HEK293 (cell line): ENCODE results near the gene TNFRSF1A.

Experiments used
- CTCF ChIA-PET: fragments of 350-600 bp; formaldehyde crosslinking; extraction: SDS; loops from one replicate; lab custom pipeline; 2021; ENCODE audit warnings: antibody characterized with exemption; lab: Yijun Ruan, JAX
- POLR2A ChIA-PET: fragments of 300-600 bp; formaldehyde crosslinking; extraction: SDS; loops from one replicate; lab custom pipeline; 2020; ENCODE audit warnings: antibody characterized with exemption, inconsistent platforms; lab: Yijun Ruan, JAX
- H3K27ac ChIP-seq: fragments of 200-500 bp; sonication (Bioruptor generic); 2 replicates; pipeline ENCODE4 v1.5.1; 2014; ENCODE audit warnings: low read depth, low read length, control low read depth, inconsistent platforms; ENCODE audit errors: extremely low read depth
- H3K36me3 ChIP-seq, 2 experiments: fragments of 200-500 bp in 1 of 2; sonication (Bioruptor generic) in 1 of 2; 1 replicate in 1 of 2; 2 replicates in 1 of 2; pipeline ENCODE4 v1.5.1; 2014 to 2017; ENCODE audit warnings: inconsistent platforms in 2 of 2, low read length in 2 of 2; ENCODE audit not compliant: control insufficient read depth in 2 of 2, insufficient read depth in 1 of 2
- H3K4me1 ChIP-seq: fragments of 200-500 bp; sonication (Bioruptor generic); 2 replicates; pipeline ENCODE4 v1.5.1; 2014; ENCODE audit warnings: mild to moderate bottlenecking, low read length, inconsistent platforms; ENCODE audit not compliant: control insufficient read depth, insufficient read depth
- H3K4me3 ChIP-seq: 2 replicates; pipeline ENCODE4 v1.5.1; 2011; ENCODE audit warnings: low read depth, mild to moderate bottlenecking, control low read depth, low read length, moderate library complexity
- H3K9me3 ChIP-seq: fragments of 200-500 bp; sonication (Bioruptor generic); 2 replicates; pipeline ENCODE4 v1.5.1; 2014; ENCODE audit warnings: low read depth, low read length, inconsistent platforms; ENCODE audit not compliant: control insufficient read depth, insufficient read depth
- AEBP2 ChIP-seq: fragments of 450-650 bp; formaldehyde crosslinking; IDR thresholded peaks from 2 replicates; pipeline ENCODE4 v1.5.1; 2016; ENCODE audit warnings: missing biosample characterization, missing genetic modification characterization, borderline replicate concordance
- ZBTB1 ChIP-seq: fragments of 450-650 bp; formaldehyde crosslinking; IDR thresholded peaks from 2 replicates; pipeline ENCODE4 v1.5.1; 2016; ENCODE audit warnings: missing biosample characterization, missing genetic modification characterization
- ZBTB10 ChIP-seq: fragments of 450-650 bp; formaldehyde crosslinking; IDR thresholded peaks from 2 replicates; pipeline ENCODE4 v1.5.1; 2016; ENCODE audit warnings: missing biosample characterization, missing genetic modification characterization
- ZBTB11 ChIP-seq: fragments of 450-650 bp; formaldehyde crosslinking; conservative IDR thresholded peaks from 2 replicates; pipeline ENCODE4 v1.5.1; 2016; ENCODE audit warnings: low read depth, missing biosample characterization, missing genetic modification characterization
- ZBTB48 ChIP-seq: fragments of 450-650 bp; formaldehyde crosslinking; IDR thresholded peaks from 2 replicates; pipeline ENCODE4 v1.5.1; 2016; ENCODE audit warnings: missing biosample characterization, missing genetic modification characterization
- ZFP41 ChIP-seq: fragments of 450-650 bp; formaldehyde crosslinking; IDR thresholded peaks from 2 replicates; pipeline ENCODE4 v1.5.1; 2016; ENCODE audit warnings: missing biosample characterization, missing genetic modification characterization, borderline replicate concordance
- ZIC2 ChIP-seq: fragments of 450-650 bp; formaldehyde crosslinking; IDR thresholded peaks from 2 replicates; pipeline ENCODE4 v1.5.1; 2016; ENCODE audit warnings: missing biosample characterization, missing genetic modification characterization
- ZNF121 ChIP-seq: fragments of 450-650 bp; formaldehyde crosslinking; IDR thresholded peaks from 2 replicates; pipeline ENCODE4 v1.5.1; 2016; ENCODE audit warnings: missing biosample characterization, missing genetic modification characterization
- ZNF133 ChIP-seq: fragments of 450-650 bp; formaldehyde crosslinking; IDR thresholded peaks from 2 replicates; pipeline ENCODE4 v1.5.1; 2016; ENCODE audit warnings: missing biosample characterization, missing genetic modification characterization
- ZNF169 ChIP-seq: fragments of 450-650 bp; formaldehyde crosslinking; IDR thresholded peaks from 2 replicates; pipeline ENCODE4 v1.5.1; 2016; ENCODE audit warnings: missing biosample characterization, missing genetic modification characterization
- ZNF2 ChIP-seq: fragments of 450-650 bp; formaldehyde crosslinking; IDR thresholded peaks from 2 replicates; pipeline ENCODE4 v1.5.1; 2016; ENCODE audit warnings: missing biosample characterization, missing genetic modification characterization
- ZNF311 ChIP-seq: fragments of 450-650 bp; formaldehyde crosslinking; IDR thresholded peaks from 2 replicates; pipeline ENCODE4 v1.5.1; 2017; ENCODE audit warnings: missing biosample characterization, missing genetic modification characterization, borderline replicate concordance
- ZNF350 ChIP-seq: fragments of 450-650 bp; formaldehyde crosslinking; IDR thresholded peaks from 2 replicates; pipeline ENCODE4 v1.5.0; 2017; ENCODE audit warnings: missing biosample characterization, mild to moderate bottlenecking, missing genetic modification characterization
- ZNF488 ChIP-seq: fragments of 450-650 bp; formaldehyde crosslinking; IDR thresholded peaks from 2 replicates; pipeline ENCODE4 v1.5.1; 2016; ENCODE audit warnings: missing biosample characterization, missing genetic modification characterization
- ZNF664 ChIP-seq: fragments of 450-650 bp; formaldehyde crosslinking; IDR thresholded peaks from 2 replicates; pipeline ENCODE4 v1.5.1; 2016; ENCODE audit warnings: missing biosample characterization, missing genetic modification characterization
- ZNF830 ChIP-seq: fragments of 450-650 bp; IDR thresholded peaks from 2 replicates; pipeline ENCODE4 v1.5.0; 2018; ENCODE audit warnings: missing biosample characterization, missing genetic modification characterization, low read depth, mild to moderate bottlenecking, moderate library complexity

The TNFRSF1A gene

GRCh38 chr12:6307529-6307928 is 34.3 kb downstream of the TNFRSF1A start:
- TF ChIP-seq ZBTB48 (tag by site-specific recombination) (no peak), ZNF664 (tag by site-specific recombination) (no peak), ZNF350 (no peak), ZNF169 (no peak), ZNF121 (tag by site-specific recombination) (no peak), ZNF830 (tag by site-specific recombination) (no peak), ZNF311 (tag by site-specific recombination) (no peak)
- no peaks in the 10 kb centered on the region for H3K36me3 ChIP-seq
- no peak overlapping the region for H3K27ac ChIP-seq
- H3K9me3 ChIP-seq = no peaks in the 10 kb centered on the region
- POLR2A ChIA-PET = interaction anchor here (1.9 kb wide), 1 partner anchor 227 kb away, joined by 6 read pairs; the partner anchor contains the start of gene GAPDH
- no peaks in the 10 kb centered on the region for H3K4me1 ChIP-seq
- no peak overlapping the region for H3K4me3 ChIP-seq
- CTCF ChIA-PET = interaction anchor here (0.6 to 0.9 kb wide), 5 partner anchors 13 to 228 kb away, joined by 3 to 5 read pairs (median 3); no protein-coding TSS in a partner anchor

GRCh38 chr12:6306599-6307220 is 35.2 kb downstream of the TNFRSF1A start:
- no peaks in the 10 kb centered on the region for H3K4me1 ChIP-seq
- no peaks in the 10 kb centered on the region for H3K9me3 ChIP-seq
- ChIA-PET CTCF (interaction anchor here (0.7 to 1.0 kb wide), 5 partner anchors 9 to 930 kb away, joined by 3 to 5 read pairs (median 3); no protein-coding TSS in a partner anchor), POLR2A (interaction anchor here (1.9 kb wide), 1 partner anchor 227 kb away, joined by 6 read pairs; the partner anchor contains the start of gene GAPDH)
- TF ChIP-seq ZNF830 (tag by site-specific recombination) = no peak
- TF ChIP-seq ZBTB1 (tag by site-specific recombination) = no peak
- no peak for TF ChIP-seq ZBTB11
- no peak for TF ChIP-seq ZFP41 (tag by site-specific recombination)
- TF ChIP-seq ZNF488 (tag by site-specific recombination) = no peak
- no peak for TF ChIP-seq AEBP2 (tag by site-specific recombination)
- no peak for TF ChIP-seq ZIC2 (tag by site-specific recombination)
- TF ChIP-seq ZNF133 (tag by site-specific recombination) = no peak
- TF ChIP-seq ZNF2 (tag by site-specific recombination) = no peak
- no peak for TF ChIP-seq ZBTB10 (tag by site-specific recombination)
- H3K36me3 ChIP-seq = no peaks in the 10 kb centered on the region
- no peak overlapping the region for H3K4me3 ChIP-seq
- no peak overlapping the region for H3K27ac ChIP-seq
